ENCODE results near the gene PIGR.
A peak's percentile ranks its signal among the peaks of the same experiment; 100 is the strongest.

Gene PIGR

GRCh38 chr1:206907304-206907991, 38.8 kb downstream of the PIGR start:
- peak in 1 of 2 experiments; percentile 35 for DNase-seq

GRCh38 chr1:206905295-206906164, 40.7 kb downstream of the PIGR start:
- no peak for DNase-seq

- no peak for DNase-seq
These were observed 41.7 kb downstream of the PIGR start for GRCh38 chr1:206904423-206905142.

- peak in 1 of 2 experiments; percentile 26 for DNase-seq
These were observed 42.6 kb downstream of the PIGR start for GRCh38 chr1:206903687-206904086.

- no peak for DNase-seq
These were observed 43.6 kb downstream of the PIGR start for GRCh38 chr1:206902702-206903101.

- no peak for DNase-seq
These were observed 44.3 kb downstream of the PIGR start for GRCh38 chr1:206901944-206902343.

GRCh38 chr1:206900149-206900548, 46.1 kb downstream of the PIGR start:
- DNase-seq = no peak

GRCh38 chr1:206899717-206900116, 46.5 kb downstream of the PIGR start:
- DNase-seq = no peak

- DNase-seq = peak in 1 of 2 experiments; percentile 8
These were observed 47.3 kb downstream of the PIGR start for GRCh38 chr1:206898915-206899431.

- peak in 1 of 2 experiments; percentile 57 for DNase-seq
These were observed 48.0 kb downstream of the PIGR start for GRCh38 chr1:206898089-206898914.

GRCh38 chr1:206897175-206897574, 49.1 kb downstream of the PIGR start, which contains the start of gene IL24:
Gene IL24, plus strand, starts transcription at chr1:206897443. Its CDS starts 390 bp downstream, at chr1:206897833.
- DNase-seq = no peak

GRCh38 chr1:206896261-206896660, 50.0 kb downstream of the PIGR start:
- peak in 1 of 2 experiments; percentile 64 for DNase-seq

GRCh38 chr1:206895837-206896242, 50.4 kb downstream of the PIGR start:
- peak in 1 of 2 experiments; percentile 68 for DNase-seq

GRCh38 chr1:206895325-206895724, 50.9 kb downstream of the PIGR start:
- no peak for DNase-seq

- no peak for DNase-seq
These were observed 52.9 kb downstream of the PIGR start for GRCh38 chr1:206893380-206893779.

GRCh38 chr1:206892351-206892984, 53.8 kb downstream of the PIGR start:
- no peak for DNase-seq

- DNase-seq = no peak
These were observed 54.9 kb downstream of the PIGR start for GRCh38 chr1:206891412-206891811.

GRCh38 chr1:206890125-206891060, 55.9 kb downstream of the PIGR start:
- peak; percentile 71 to 90 for DNase-seq

- no peak for DNase-seq
These were observed 58.6 kb downstream of the PIGR start for GRCh38 chr1:206887701-206888100.

- DNase-seq = no peak
These were observed 59.4 kb downstream of the PIGR start for GRCh38 chr1:206886831-206887230.
